Measurements from ENCODE around the gene KCND3. TPM values are rescaled to one million over a fixed set of nuclear protein-coding genes. Genes with fewer than 3 reads are reported as not detected.

The KCND3 gene
- polyA plus RNA-seq, 1 donor from 2014 or later = not detected

DNA sequence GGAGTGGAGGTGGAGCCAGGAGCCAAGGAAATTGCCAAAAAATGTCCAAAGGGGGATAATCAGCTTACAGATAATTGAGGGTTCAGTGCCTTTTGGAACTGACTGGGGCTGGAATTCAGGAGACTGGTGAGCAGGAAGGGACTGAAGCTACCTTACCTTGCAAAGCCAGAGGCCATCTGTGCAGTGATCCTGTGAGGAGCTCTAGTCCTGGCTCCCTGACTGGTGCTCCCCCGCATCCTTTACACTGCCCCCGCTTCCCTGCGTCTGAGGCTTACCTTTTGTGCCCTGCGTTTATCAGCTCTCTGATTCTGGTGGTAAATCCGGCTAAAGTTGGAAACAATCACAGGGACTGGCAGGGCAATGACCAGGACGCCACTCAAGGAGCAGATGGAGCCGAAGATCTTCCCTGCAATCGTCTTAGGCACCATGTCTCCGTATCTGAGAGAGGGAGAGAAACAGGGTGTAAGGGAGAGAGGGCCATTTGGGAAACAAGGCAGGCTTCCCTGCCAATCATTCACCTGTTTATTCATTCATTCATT lies 202.7 kb downstream of the KCND3 start:
- Mint-ChIP-seq H3K27ac (no peak overlapping the region), H3K9me3 (no peaks in the 10 kb centered on the region), H3K36me3 (no peaks in the 10 kb centered on the region), H3K4me3 (peak overlapping the region in 1 of 4 donors; percentile 10), H3K27me3 (peaks cover 12% of the 10 kb centered on the region), H3K4me1 (peaks cover 3 to 8% (median 4%) of the 10 kb centered on the region in 3 donors)

DNA sequence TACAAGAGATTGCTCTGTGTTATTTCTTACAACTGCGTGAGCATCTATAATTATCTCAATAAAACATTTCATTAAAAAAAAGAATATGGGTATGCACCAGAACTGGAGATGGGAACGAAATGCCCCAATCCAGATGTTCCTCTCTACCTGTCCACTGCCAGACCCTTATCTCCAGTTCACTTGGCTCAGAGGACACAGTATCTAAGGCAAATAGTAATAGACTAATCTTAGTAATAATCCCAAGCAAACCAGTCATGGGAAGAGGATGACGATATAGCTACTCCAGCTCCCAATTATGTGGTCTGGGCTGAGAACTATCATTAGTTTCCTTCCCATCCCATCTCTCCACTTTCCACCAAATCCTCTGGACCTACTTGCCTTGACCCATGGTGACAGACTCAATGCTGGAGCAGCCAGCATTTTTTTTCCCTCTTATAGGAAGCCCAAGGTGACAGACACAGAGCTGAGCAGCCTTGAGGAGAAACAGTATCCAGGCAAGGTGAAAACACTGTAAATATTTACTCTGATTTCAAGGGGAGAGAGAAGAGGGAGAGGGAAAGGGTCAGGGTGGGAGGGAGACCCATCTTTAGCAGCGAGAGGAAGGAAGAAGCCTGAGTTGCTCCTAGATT lies 205.1 kb downstream of the KCND3 start:
- peaks cover 2% of the 10 kb centered on the region for H3K36me3 Mint-ChIP-seq

DNA sequence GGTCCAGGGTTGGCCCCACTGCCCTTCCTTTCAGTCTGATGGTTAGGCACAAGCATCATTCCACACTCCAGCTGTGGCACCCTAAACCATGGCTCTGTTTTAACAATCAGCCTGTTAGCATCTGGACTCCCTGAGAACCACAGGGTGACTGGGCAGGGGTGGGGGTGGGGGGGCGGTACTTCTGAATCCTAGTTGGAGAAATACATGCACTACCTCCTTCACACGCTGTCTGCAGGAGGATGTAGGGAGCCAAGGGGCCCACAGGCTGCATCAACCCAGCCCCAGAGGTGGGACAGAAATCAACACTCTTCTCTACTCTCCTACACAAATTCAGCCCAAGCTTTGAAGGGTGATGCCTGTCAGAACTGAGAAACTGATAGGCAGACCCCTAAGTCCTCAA lies 209.9 kb downstream of the KCND3 start:
- Mint-ChIP-seq H3K36me3 (peaks cover 5% of the 10 kb centered on the region), H3K27ac (peak overlapping the region in 1 of 3 donors; percentile 73), H3K9me3 (no peaks in the 10 kb centered on the region), H3K4me1 (no peaks in the 10 kb centered on the region), H3K4me3 (no peak overlapping the region), H3K27me3 (peaks cover 4% of the 10 kb centered on the region)

More for the DNA sequence above, 205.1 kb downstream of the KCND3 start:
- Mint-ChIP-seq H3K4me3 (no peak overlapping the region), H3K4me1 (peaks cover 0 to 3% (median 0%) of the 10 kb centered on the region in 3 donors), H3K27ac (peak overlapping the region in 1 of 3 donors; percentile 40), H3K27me3 (peaks cover 1% of the 10 kb centered on the region), H3K9me3 (no peaks in the 10 kb centered on the region)

DNA sequence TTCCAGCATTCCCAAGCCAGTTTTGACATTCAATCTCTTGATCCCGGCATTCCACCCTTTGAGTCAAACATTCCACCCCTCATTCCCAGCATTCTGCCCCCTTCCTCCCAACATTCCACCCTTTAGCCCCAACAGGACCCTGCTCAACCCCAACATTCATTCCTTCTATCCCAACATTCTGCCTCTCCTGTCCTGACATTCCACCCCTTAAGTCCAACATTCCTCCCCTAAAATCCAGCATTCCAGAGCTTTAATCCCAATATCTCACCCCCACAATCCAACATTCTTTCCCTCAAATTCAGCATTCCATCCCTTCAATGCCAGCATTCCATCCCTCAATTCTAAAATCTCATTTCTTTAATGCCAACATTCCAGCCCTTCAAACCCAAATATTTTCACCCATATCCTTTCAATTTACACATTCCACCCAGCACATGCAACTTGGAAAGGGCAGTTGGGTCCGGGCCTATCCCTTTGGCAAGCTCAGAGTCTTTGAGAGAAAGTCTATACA lies 210.9 kb downstream of the KCND3 start:
- no peaks in the 10 kb centered on the region for H3K4me1 Mint-ChIP-seq
- no peak overlapping the region for H3K27ac Mint-ChIP-seq
- peaks cover 4% of the 10 kb centered on the region for H3K27me3 Mint-ChIP-seq
- H3K36me3 Mint-ChIP-seq = peaks cover 5% of the 10 kb centered on the region
- H3K9me3 Mint-ChIP-seq = no peaks in the 10 kb centered on the region
- H3K4me3 Mint-ChIP-seq = no peak overlapping the region

DNA sequence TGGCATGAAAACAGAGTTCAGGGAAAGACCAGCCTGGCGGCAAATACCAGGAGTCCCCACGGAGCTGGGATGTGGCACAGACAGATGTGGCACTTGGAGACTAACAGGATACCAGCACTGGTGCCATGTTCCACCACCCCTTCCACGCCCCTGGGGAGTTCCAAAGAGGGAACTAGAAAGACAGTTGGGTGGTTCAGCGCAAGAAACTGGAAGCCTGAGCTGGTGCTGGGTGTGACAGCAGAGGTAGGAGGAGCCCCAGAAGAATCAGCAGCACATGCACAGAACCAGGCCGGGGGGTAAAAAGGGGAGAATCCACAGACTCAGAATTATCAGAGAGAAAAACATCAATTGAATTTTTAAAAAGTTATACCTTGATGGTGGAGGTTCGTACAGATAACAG lies 211.4 kb downstream of the KCND3 start:
- Mint-ChIP-seq H3K9me3 (no peaks in the 10 kb centered on the region), H3K36me3 (peaks cover 5% of the 10 kb centered on the region), H3K27ac (no peak overlapping the region)

DNA sequence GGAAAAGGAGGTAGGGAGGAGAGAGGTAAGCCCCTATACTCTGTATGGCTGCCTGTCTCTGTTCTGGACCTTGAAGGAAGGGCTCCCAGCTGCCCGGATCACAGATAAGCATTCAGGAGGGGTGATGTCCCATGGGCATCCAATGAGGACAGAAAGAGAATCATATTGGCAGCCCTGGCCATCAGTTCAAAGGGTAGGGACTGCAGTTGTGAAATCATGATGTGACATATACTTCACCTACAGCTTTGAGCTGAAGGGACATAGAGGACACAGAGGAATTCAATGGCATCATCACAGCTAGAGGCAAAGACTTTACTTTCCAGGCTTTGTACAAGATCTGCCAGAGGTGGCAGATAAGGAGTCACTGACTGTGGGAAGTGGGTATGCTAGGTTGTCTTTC lies 212.2 kb downstream of the KCND3 start:
- Mint-ChIP-seq H3K4me1 (no peaks in the 10 kb centered on the region), H3K4me3 (no peak overlapping the region), H3K27ac (peak overlapping the region in 1 of 3 donors; percentile 76), H3K9me3 (no peaks in the 10 kb centered on the region), H3K27me3 (peaks cover 4% of the 10 kb centered on the region), H3K36me3 (peaks cover 5% of the 10 kb centered on the region)

More for the DNA sequence above, 211.4 kb downstream of the KCND3 start:
- H3K27me3 Mint-ChIP-seq = peaks cover 4% of the 10 kb centered on the region
- H3K4me3 Mint-ChIP-seq = no peak overlapping the region
- H3K4me1 Mint-ChIP-seq = no peaks in the 10 kb centered on the region

DNA sequence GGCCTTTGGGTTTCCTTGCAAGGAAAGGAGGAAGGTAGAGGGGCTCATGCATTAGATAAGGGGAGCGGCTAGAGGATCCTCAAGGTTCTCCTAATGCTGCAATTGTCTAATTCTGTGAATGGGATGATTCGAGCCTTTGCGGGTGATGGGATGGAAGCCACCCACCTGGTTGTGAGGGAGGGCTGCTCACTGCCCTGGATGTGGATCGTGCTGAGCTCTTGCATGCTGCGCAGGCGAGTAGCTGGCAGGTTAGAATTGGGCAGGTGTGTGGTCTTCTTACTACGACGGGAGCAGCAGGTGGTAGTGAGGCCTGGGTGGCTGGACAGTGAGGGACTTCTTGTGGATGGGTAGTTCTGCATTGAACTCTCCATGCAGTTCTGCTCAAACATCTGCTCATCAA lies 212.6 kb downstream of the KCND3 start:
- peak overlapping the region in 1 of 3 donors; percentile 76 for H3K27ac Mint-ChIP-seq
- no peak overlapping the region for H3K4me3 Mint-ChIP-seq
- H3K9me3 Mint-ChIP-seq = no peaks in the 10 kb centered on the region
- peaks cover 5% of the 10 kb centered on the region for H3K36me3 Mint-ChIP-seq
- no peaks in the 10 kb centered on the region for H3K4me1 Mint-ChIP-seq
- peaks cover 4% of the 10 kb centered on the region for H3K27me3 Mint-ChIP-seq

DNA sequence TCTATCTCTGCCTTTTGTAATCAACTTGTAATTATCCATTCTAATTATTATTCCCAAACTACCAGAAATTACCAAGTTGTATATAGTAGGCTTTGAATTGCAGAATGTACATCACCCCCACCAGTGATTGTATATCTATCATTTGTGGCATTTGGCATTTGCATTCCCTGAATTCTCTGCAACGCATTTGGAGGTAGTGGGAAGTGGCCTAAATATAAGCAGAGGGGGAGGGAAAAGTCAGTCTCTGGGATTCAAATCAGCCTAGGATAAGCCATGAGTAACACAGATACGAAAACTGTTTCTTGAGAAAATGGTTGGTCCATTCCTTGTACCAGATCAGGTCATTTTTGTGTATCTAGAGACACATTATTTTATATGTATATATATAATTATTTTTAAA lies 213.1 kb downstream of the KCND3 start:
- H3K9me3 Mint-ChIP-seq = no peaks in the 10 kb centered on the region
- H3K27ac Mint-ChIP-seq = no peak overlapping the region
- H3K27me3 Mint-ChIP-seq = peaks cover 4% of the 10 kb centered on the region
- H3K36me3 Mint-ChIP-seq = peaks cover 4% of the 10 kb centered on the region
- H3K4me3 Mint-ChIP-seq = no peak overlapping the region
- no peaks in the 10 kb centered on the region for H3K4me1 Mint-ChIP-seq

DNA sequence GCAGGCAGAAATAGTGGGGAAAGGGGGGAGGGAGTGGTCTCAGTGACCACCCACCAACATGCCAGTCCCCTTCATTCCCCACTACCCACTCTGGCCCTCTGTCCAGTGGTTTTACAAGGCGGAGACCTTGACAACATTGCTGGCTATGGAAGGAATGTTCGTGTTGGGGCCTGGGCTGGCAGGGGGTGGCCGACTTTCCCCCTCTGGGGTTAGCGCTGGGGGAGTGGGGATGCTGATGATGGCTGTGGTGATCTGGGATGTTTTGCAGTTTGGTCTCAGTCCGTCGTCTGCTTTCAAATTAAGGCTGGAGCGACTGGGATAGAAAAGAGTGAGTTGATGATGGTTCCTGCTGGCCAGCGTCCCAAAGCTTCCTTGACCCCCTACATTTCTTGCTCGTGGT lies 213.5 kb downstream of the KCND3 start:
- H3K36me3 Mint-ChIP-seq = peaks cover 4% of the 10 kb centered on the region
- no peaks in the 10 kb centered on the region for H3K9me3 Mint-ChIP-seq
- H3K27ac Mint-ChIP-seq = no peak overlapping the region
- H3K4me1 Mint-ChIP-seq = no peaks in the 10 kb centered on the region
- H3K27me3 Mint-ChIP-seq = peaks cover 4% of the 10 kb centered on the region
- no peak overlapping the region for H3K4me3 Mint-ChIP-seq

DNA sequence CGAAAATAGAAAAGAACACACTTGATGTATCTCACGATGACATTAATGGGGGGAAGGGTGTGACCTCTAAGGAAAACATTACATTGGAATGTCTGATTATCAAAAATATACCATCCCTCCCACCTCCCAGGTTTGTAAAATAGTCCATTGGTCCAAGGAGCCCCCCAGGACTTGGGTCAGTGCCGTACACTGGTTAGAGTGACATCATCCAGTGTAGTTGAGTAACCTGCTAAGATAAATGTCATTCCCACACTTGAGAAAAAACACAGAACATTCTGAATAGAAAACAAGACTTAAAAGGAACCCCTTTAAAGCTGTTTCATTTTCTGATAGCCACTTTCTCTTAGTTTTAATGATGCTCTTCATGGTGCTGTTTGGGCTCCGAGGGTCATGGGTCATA lies 218.6 kb downstream of the KCND3 start:
- Mint-ChIP-seq H3K4me3 (no peak overlapping the region), H3K4me1 (peaks cover 2 to 4% (median 4%) of the 10 kb centered on the region in 3 donors), H3K36me3 (no peaks in the 10 kb centered on the region), H3K27me3 (no peaks in the 10 kb centered on the region), H3K9me3 (no peaks in the 10 kb centered on the region), H3K27ac (no peak overlapping the region)

DNA sequence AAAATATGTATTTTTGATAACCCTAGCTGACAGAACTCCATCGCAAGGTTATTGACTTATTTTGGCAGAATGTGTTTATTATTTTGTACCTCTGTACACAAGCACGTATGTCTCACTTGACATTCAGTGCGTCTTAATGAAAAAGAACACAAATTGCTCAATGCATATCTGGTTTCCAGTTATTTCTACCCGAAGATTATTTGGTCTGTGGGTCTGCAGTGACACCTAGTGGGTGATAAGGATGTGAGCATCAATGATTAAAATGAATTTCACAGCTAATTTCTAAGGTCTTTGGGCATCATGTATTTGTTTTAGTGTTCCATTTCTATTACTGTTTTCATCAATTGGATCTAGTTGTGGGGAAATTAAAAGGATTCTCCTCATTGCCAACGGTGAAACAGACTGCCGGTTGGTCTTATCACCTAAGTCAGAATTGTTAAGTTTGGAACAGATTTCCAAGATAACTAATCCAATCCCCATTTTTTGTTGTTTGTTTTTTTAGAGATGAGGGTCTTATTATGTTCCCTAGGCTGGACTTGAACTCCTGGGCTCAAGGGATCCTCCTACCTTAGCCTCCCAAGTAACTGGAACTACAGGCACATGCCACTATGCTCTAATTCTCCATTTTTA lies 219.8 kb downstream of the KCND3 start:
- Mint-ChIP-seq H3K27me3 (no peaks in the 10 kb centered on the region), H3K9me3 (no peaks in the 10 kb centered on the region), H3K4me3 (no peak overlapping the region), H3K4me1 (peaks cover 2 to 7% (median 4%) of the 10 kb centered on the region in 3 donors), H3K36me3 (peaks cover 1% of the 10 kb centered on the region), H3K27ac (peak overlapping the region in 1 of 3 donors; percentile 32)

DNA sequence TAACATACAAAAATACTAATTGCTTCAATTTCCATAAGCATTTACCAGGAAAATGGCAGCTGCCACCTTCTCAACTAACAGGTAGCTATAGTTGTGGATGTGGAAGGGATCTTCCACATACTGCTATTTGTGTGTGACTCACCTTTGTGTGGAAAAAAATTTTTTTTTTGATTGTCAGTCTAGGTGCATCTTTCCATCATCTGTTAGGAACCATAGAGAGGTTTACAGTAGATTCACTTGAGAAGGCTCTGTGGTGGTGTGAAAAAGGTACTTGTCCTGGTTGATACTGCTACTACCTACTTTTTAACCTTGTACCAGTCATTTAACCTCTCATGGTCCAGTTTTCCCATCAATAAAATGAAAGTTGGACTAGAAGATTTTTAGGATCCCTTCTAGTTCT lies 220.8 kb downstream of the KCND3 start:
- Mint-ChIP-seq H3K27ac (no peak overlapping the region), H3K9me3 (no peaks in the 10 kb centered on the region), H3K4me1 (peaks cover 2 to 7% (median 4%) of the 10 kb centered on the region in 3 donors), H3K36me3 (peaks cover 1% of the 10 kb centered on the region), H3K27me3 (no peaks in the 10 kb centered on the region), H3K4me3 (no peak overlapping the region)

DNA sequence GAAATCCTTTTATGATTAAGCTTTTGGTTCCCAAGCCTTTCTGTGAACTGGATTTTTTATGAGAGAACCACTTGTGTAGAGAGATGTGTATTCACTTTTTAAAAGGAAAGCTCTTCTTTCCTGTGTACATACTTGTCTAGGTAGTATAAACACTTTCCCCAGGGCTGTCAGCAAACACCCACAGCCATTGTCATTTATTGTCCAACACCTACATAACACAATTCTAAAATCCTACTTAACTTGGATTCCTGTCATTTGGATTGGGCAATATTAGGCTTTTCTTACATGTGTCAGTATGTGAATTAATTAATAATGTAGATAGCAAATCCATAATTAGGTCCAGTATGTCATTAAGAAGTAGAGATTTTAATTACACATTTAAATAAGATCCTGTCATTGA lies 221.4 kb downstream of the KCND3 start:
- no peaks in the 10 kb centered on the region for H3K9me3 Mint-ChIP-seq

DNA sequence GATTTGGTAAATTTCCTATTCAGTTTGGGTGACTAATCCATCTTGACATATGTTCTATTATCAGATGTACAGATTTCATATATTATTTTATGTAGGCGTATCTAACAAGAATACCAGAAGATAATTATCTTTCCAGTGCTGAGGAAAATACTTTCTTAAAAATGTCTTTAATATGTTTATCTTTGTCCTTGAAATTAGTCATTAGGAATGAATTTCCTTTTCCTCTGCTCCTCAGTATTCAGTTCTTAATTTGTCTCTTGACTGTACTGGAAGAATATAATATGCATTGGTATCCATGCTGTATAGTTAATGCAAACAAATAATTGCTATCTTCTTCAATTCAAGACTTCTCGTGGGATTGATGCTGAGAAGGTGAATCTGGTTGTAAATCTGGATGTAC lies 227.1 kb downstream of the KCND3 start:
- H3K9me3 Mint-ChIP-seq = no peaks in the 10 kb centered on the region
- peaks cover 7% of the 10 kb centered on the region for H3K36me3 Mint-ChIP-seq
- H3K27ac Mint-ChIP-seq = peak overlapping the region in 1 of 3 donors; percentile 75
- H3K27me3 Mint-ChIP-seq = no peaks in the 10 kb centered on the region
- H3K4me3 Mint-ChIP-seq = no peak overlapping the region
- H3K4me1 Mint-ChIP-seq = peaks cover 5 to 10% (median 10%) of the 10 kb centered on the region in 3 donors

More for the DNA sequence above, 221.4 kb downstream of the KCND3 start:
- H3K4me3 Mint-ChIP-seq = no peak overlapping the region
- H3K27me3 Mint-ChIP-seq = no peaks in the 10 kb centered on the region
- peak overlapping the region in 2 of 3 donors; percentile 20 to 77 for H3K27ac Mint-ChIP-seq
- H3K36me3 Mint-ChIP-seq = peaks cover 1% of the 10 kb centered on the region
- H3K4me1 Mint-ChIP-seq = peaks cover 2 to 7% (median 4%) of the 10 kb centered on the region in 3 donors

DNA sequence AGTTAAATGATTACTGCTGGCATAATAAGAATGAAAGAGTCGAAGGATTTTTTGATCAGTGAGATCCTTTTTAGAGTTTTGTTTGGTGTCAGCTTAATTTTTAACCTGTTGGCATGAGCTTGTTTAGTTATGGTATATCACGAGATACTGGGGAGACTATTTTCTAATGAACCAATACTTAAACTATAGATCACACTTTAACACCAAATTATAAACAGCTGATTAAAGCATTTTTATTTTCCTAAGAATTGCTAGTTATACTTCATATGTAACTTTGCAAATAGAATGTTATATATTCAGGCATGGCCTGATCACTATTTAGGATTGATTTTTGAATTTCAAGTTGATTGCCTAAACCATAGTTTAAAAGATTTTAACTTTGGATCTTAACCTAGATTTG lies 227.8 kb downstream of the KCND3 start:
- Mint-ChIP-seq H3K4me3 (peak overlapping the region in 1 of 4 donors; percentile 57), H3K27ac (no peak overlapping the region), H3K9me3 (no peaks in the 10 kb centered on the region), H3K36me3 (peaks cover 7% of the 10 kb centered on the region), H3K27me3 (no peaks in the 10 kb centered on the region), H3K4me1 (peaks cover 9 to 12% (median 11%) of the 10 kb centered on the region in 3 donors)

All from IgD-negative memory B cell (primary cell).